ENCODE results near the gene HERPUD2.
A peak's percentile ranks its signal among the peaks of the same experiment; 100 is the strongest.
"Not testable (repeated sequence)": the region's sequence is repeated elsewhere in the genome, so short reads cannot be mapped to it uniquely, and the experiment has no call there.

The HERPUD2 gene

GRCh38 chr7:35630024-35630972, 64.6 kb downstream of the HERPUD2 start:
- peak in 1 of 10 donors; percentile 45 for DNase-seq
- intact Hi-C loops (cut with DNase I): no loop called here

- intact Hi-C loops (cut with DNase I): loop anchor here (2.0 to 10.0 kb wide), 2 partner anchors 90 to 198 kb away; no protein-coding TSS in a partner anchor
- peak in 4 of 10 donors; percentile 10 to 83 (median 28) for DNase-seq
Observed at GRCh38 chr7:35624299-35625186, 70.4 kb downstream of the HERPUD2 start.

- intact Hi-C loops (cut with DNase I): loop anchor here (10.0 kb wide), 1 partner anchor 89 kb away; no protein-coding TSS in a partner anchor
- no peak for DNase-seq
Observed at GRCh38 chr7:35623381-35623780, 71.6 kb downstream of the HERPUD2 start.

DNA sequence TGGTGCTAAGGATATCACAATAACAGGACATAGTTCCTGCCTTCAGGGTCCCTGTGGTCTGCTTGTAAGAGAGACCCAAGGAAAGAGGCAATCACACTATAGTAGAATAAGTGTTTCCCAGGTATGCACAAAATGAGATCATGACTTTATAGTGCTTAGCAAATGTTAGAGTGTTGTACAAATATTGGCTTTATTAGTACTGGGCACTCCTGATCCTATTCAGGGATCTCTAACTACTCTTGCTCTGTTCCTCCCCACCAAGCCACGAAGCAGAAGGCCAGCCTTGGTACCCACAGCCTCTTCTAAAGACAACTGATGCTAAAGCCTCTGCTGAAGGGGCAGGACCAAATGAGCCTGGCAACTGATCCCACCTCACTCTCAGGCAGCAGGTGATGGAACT, 75.1 kb downstream of the HERPUD2 start:
- intact Hi-C loops (cut with DNase I): loop anchor here (10.0 kb wide), 1 partner anchor 85 kb away; no protein-coding TSS in a partner anchor
- DNase-seq: no peak

- intact Hi-C loops (cut with DNase I): no loop called here
- no peak for DNase-seq
Observed at GRCh38 chr7:35617041-35617440, 77.9 kb downstream of the HERPUD2 start.

GRCh38 chr7:35613150-35613549, 81.8 kb downstream of the HERPUD2 start:
- DNase-seq: no peak
- intact Hi-C loops (cut with DNase I): no loop called here

DNA sequence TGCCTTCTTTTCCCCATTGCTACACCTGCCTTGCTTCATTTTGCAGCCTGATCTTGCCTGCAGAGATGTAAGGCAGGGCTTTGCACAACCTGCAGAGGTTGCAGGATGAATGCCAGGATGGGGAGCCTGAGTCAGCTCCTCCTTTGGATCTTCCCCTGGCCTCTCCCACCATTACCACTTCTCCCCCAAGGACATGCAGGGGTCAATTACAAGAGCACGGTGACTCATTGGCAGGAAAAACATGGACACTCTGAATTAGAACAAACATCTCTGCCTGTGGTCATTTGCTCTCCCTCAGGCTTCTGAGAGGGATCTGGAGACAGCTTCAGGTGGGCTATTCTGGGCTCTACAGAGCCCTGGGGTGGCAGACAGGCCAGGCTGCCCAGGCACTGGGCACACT, 89.2 kb downstream of the HERPUD2 start:
- intact Hi-C loops (cut with DNase I): no loop called here
- no peak for DNase-seq

DNA sequence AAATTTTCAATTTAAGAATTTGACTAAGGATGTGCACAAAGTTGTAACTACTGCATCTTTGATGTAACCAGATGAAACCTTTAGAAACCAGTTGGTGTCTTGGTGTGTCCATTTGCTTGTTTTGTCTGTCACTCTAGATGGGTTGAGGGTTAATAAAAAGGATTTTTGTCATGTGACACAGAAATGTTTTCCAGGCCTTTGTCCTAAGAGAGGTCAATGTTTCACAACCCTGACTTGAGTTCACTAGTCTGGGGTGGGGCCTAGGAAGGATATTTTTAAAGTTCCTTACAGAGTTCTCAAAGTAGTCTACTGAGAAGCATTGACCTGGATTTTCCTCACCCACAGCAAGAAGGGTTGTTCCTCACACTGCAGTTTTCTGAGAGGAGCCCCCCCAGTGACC, 90.3 kb downstream of the HERPUD2 start:
- intact Hi-C loops (cut with DNase I): no loop called here
- no peak for DNase-seq

DNA sequence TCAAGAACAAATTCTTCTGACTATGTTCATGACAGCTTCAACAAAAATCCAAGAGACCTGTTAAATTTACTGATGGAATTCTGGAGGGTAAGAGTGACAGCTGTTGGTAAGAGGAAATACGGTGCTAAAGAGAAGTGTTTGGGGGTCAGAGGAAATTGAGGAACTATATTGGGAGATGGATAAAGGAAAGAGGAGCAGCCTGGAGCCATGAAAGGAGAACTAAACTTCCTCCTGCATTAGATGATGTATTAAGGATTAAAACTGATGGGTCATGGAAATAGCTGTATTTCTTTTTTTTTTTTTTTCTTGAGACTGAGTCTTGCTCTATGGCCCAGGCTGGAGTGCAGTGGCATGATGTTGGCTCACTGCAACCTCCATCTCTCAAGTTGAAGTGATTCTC, 95.3 kb downstream of the HERPUD2 start:
- intact Hi-C loops (cut with DNase I): no loop called here

GRCh38 chr7:35599061-35599460, 95.9 kb downstream of the HERPUD2 start:
- no peak for DNase-seq

More for the DNA sequence above, 95.3 kb downstream of the HERPUD2 start:
- DNase-seq: no peak

GRCh38 chr7:35596061-35596460, 98.9 kb downstream of the HERPUD2 start:
- no peak for DNase-seq
- intact Hi-C loops (cut with DNase I): no loop called here

More at GRCh38 chr7:35599061-35599460, 95.9 kb downstream of the HERPUD2 start:
- intact Hi-C loops (cut with DNase I): no loop called here

DNA sequence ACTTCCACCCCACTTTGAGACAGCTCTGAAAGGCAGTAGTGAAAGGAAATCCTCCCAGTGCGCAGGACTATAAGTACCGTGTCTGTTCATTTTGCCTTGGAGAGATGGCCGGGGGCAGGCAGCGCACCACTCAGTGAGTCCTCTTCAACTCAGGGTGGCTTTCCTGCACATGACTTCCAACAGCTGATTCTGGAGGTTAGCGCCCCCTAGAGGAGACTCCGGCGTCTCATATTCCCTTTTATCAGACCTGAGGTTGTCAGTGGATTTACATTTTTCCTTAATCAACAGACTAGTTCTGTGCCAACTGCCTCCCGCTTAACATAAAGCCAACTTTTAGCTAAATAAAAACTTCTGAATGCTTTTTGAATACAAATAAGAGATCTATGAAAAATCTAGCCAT, 101.0 kb downstream of the HERPUD2 start:
- intact Hi-C loops (cut with DNase I): no loop called here
- DNase-seq: no peak

GRCh38 chr7:35588647-35589046, 106.3 kb downstream of the HERPUD2 start:
- no peak for DNase-seq
- intact Hi-C loops (cut with DNase I): no loop called here

- intact Hi-C loops (cut with DNase I): no loop called here
- DNase-seq: no peak
Observed at GRCh38 chr7:35584990-35585389, 109.9 kb downstream of the HERPUD2 start.

GRCh38 chr7:35584533-35584932, 110.4 kb downstream of the HERPUD2 start:
- DNase-seq; intact Hi-C loops (cut with DNase I): not testable (repeated sequence)
